HepG2 (cell line): ENCODE results near the gene NKD2. TPM values are rescaled to one million over a fixed set of nuclear protein-coding genes. Genes with fewer than 3 reads are reported as not detected.
A peak's percentile ranks its signal among the peaks of the same experiment; 100 is the strongest.

Source experiments
- ATAC-seq: fragments of 200-7000 bp; cut with Tn5 transposase; 3 replicates; pipeline ENCODE4 v1.9.1; 2020; ENCODE audit warnings: mild to moderate bottlenecking, moderate library complexity
- BruUV-seq: library from RNA; stranded (reverse); fragments of 400-500 nt; replicated peaks from 2 replicates; lab custom pipeline; 2021; lab: Mats Ljungman, UMichigan
- CTCF ChIA-PET: fragments of 300-600 bp; formaldehyde crosslinking; extraction: SDS; loops from one replicate; lab custom pipeline; 2021; ENCODE audit warnings: low total read pairs, inconsistent platforms, low intra/inter-chr PET ratio; lab: Yijun Ruan, JAX
- POLR2A ChIA-PET: fragments of 350-600 bp; sonication (Branson Sonifier 250); formaldehyde crosslinking; loops from one replicate; lab custom pipeline; 2020; ENCODE audit warnings: antibody characterized with exemption, inconsistent platforms; lab: Yijun Ruan, JAX
- DNase-seq: peaks from one replicate; pipeline ENCODE4 v3.0.0-alpha.2; 2015; ENCODE audit warnings: low spot score
- FAIRE-seq: peaks from 3 replicates; lab custom pipeline; 2011; peaks lifted over from hg19 to GRCh38; lab: Jason Lieb, UNC
- H2AFZ ChIP-seq: one replicate; pipeline ENCODE4 v1.6.1; 2011; ENCODE audit warnings: low read length, inconsistent platforms
- H3K27ac ChIP-seq: fragments of 300-600 bp; 3 replicates; pipeline ENCODE4 v1.8.0; 2011; ENCODE audit warnings: mixed run types, mild to moderate bottlenecking, mixed read lengths, low read length, inconsistent platforms; ENCODE audit not compliant: insufficient read depth; ENCODE audit errors: extremely low read length
- H3K27me3 ChIP-seq, 2 experiments: fragments of 200-600 bp in 1 of 2; 2 replicates in 1 of 2; 3 replicates in 1 of 2; pipeline versions ENCODE4 v1.6.0 to v1.8.0; 2011; ENCODE audit warnings: low read length in 2 of 2, mild to moderate bottlenecking in 2 of 2, moderate library complexity in 2 of 2, inconsistent platforms in 1 of 2; ENCODE audit not compliant: insufficient read depth in 2 of 2, control insufficient read depth in 1 of 2
- H3K36me3 ChIP-seq, 2 experiments: fragments of 200-600 bp in 1 of 2; replicated peaks in 1 of 2; 2 replicates in 1 of 2; 3 replicates in 1 of 2; pipeline versions ENCODE4 v1.5.1 to v1.8.0; 2011; ENCODE audit warnings: low read length in 2 of 2, inconsistent platforms in 1 of 2; ENCODE audit not compliant: insufficient read depth in 2 of 2, control insufficient read depth in 1 of 2
- H3K4me1 ChIP-seq: 2 replicates; pipeline ENCODE4 v1.5.1; 2012; ENCODE audit warnings: low read length, inconsistent platforms; ENCODE audit not compliant: insufficient read depth
- H3K4me2 ChIP-seq: 2 replicates; pipeline ENCODE4 v1.6.0; 2011; ENCODE audit warnings: low read depth, low read length, inconsistent platforms
- H3K4me3 ChIP-seq, 3 experiments: fragments of 200-600 bp in 1 of 3; sonication (generic), shearing (Covaris generic) in 1 of 3; replicated peaks in 1 of 3; 2 replicates each; pipeline ENCODE4 v1.5.1; 2011 to 2016; ENCODE audit warnings: low read length in 3 of 3, inconsistent platforms in 2 of 3, low read depth in 2 of 3, mild to moderate bottlenecking in 2 of 3, control low read depth in 1 of 3, mixed read lengths in 1 of 3; ENCODE audit not compliant: insufficient read depth in 1 of 3
- H3K79me2 ChIP-seq: one replicate; pipeline ENCODE4 v1.6.1; 2011; ENCODE audit warnings: low read length, inconsistent platforms; ENCODE audit not compliant: insufficient read depth
- H3K9ac ChIP-seq: 2 replicates; pipeline ENCODE4 v1.6.0; 2011; ENCODE audit warnings: mild to moderate bottlenecking, low read depth, low read length, inconsistent platforms; ENCODE audit not compliant: insufficient read depth
- H3K9me3 ChIP-seq: 2 replicates; pipeline ENCODE4 v1.5.1; 2012; ENCODE audit warnings: mild to moderate bottlenecking, low read length
- H4K20me1 ChIP-seq: 2 replicates; pipeline ENCODE4 v1.6.0; 2011; ENCODE audit warnings: inconsistent platforms, mild to moderate bottlenecking, low read length, moderate library complexity; ENCODE audit not compliant: insufficient read depth
- AGO2 ChIP-seq: fragments of 200-400 bp; formaldehyde crosslinking; optimal IDR thresholded peaks from 2 replicates; pipeline ENCODE3; 2017; ENCODE audit warnings: mild to moderate bottlenecking, low read depth, low read length, moderate library complexity
- DNMT3B ChIP-seq: conservative IDR thresholded peaks from 2 replicates; pipeline ENCODE4 v1.6.1; 2016; ENCODE audit warnings: missing biosample characterization, control low read depth
- HNRNPL ChIP-seq: fragments of 200-400 bp; formaldehyde crosslinking; IDR thresholded peaks from 2 replicates; pipeline ENCODE4 v1.6.1; 2017; ENCODE audit warnings: mild to moderate bottlenecking, low read depth, low read length
- KDM4B ChIP-seq: sonication (generic); formaldehyde crosslinking; IDR thresholded peaks from 2 replicates; pipeline ENCODE4 v1.4.0; 2020; ENCODE audit warnings: missing genetic modification reagents
- MBNL3 ChIP-seq: fragments of 250-450 bp; sonication (Bioruptor Pico); conservative IDR thresholded peaks from 2 replicates; pipeline ENCODE4 v1.8.0; 2022; ENCODE audit warnings: mild to moderate bottlenecking, inconsistent platforms
- POLR2AphosphoS5 ChIP-seq: IDR thresholded peaks from 2 replicates; pipeline ENCODE4 v1.6.1; 2012; ENCODE audit warnings: low read depth, low read length
- RBFOX2 ChIP-seq: fragments of 200-400 bp; formaldehyde crosslinking; IDR thresholded peaks from 2 replicates; pipeline ENCODE4 v1.6.1; 2017; ENCODE audit warnings: low read depth, mild to moderate bottlenecking, low read length
- RFXANK ChIP-seq: IDR thresholded peaks from 2 replicates; pipeline ENCODE4 v1.6.1; 2016
- SMAD9 ChIP-seq: sonication (generic); formaldehyde crosslinking; IDR thresholded peaks from 2 replicates; pipeline ENCODE4 v1.5.1; 2020; ENCODE audit warnings: mild to moderate bottlenecking, missing genetic modification reagents
- SPEN ChIP-seq: sonication (generic); formaldehyde crosslinking; IDR thresholded peaks from 2 replicates; pipeline ENCODE4 v1.5.1; 2020; ENCODE audit warnings: low read depth, mild to moderate bottlenecking, missing genetic modification reagents
- SYNCRIP ChIP-seq: fragments of 200-400 bp; formaldehyde crosslinking; IDR thresholded peaks from 2 replicates; pipeline ENCODE4 v1.6.1; 2018; ENCODE audit warnings: mild to moderate bottlenecking, low read depth, low read length; ENCODE audit not compliant: insufficient read depth
- TEAD3 ChIP-seq: optimal IDR thresholded peaks from 2 replicates; pipeline ENCODE3; 2016; ENCODE audit warnings: borderline replicate concordance
- ZMYM2 ChIP-seq: sonication (generic); formaldehyde crosslinking; IDR thresholded peaks from 2 replicates; pipeline ENCODE4 v1.8.0; 2022; ENCODE audit warnings: mild to moderate bottlenecking, missing genetic modification reagents
- ZNF720 ChIP-seq: sonication (generic); formaldehyde crosslinking; IDR thresholded peaks from 2 replicates; pipeline ENCODE4 v1.4.0; 2020; ENCODE audit warnings: missing genetic modification reagents
- ZNF724P ChIP-seq: sonication (generic); formaldehyde crosslinking; IDR thresholded peaks from 2 replicates; pipeline ENCODE4 v1.8.0; 2022; ENCODE audit warnings: missing genetic modification reagents, borderline replicate concordance
- WGBS: methylation state at CpG from one replicate; pipeline ENCODE4 v1.1.6; 2017; ENCODE audit warnings: low lambda C conversion rate; 5-methylcytosine and 5-hydroxymethylcytosine counted together
- in situ Hi-C: cut with HindIII; loops from 2 replicates; pipeline ENCODE4 v1.10.0; 2017; ENCODE audit warnings: low pct_unique_long_range_greater_than_20kb; ENCODE audit not compliant: extremely low pct_ligation_motif_present
- intact Hi-C: fragments of 100-400 bp; cut with micrococcal nuclease; formaldehyde crosslinking; loops from one replicate; pipeline ENCODE4 v1.10.0; 2022; ENCODE audit not compliant: unreplicated experiment
- polyA plus RNA-seq, 8 experiments: library from polyadenylated mRNA; depleted of rRNA in 3 of 8; stranded (reverse) in 7 of 8; unstranded in 1 of 8; fragments of >200 nt; fragmentation: Illumina TruSeq in 4 of 8; extraction: Trizol in 4 of 8; gene quantifications; 2 replicates each; pipeline versions ENCODE4 v1.2.1 to v1.2.3, GENCODE V29; 2011 to 2016; ENCODE audit warnings: low read depth in 4 of 8, missing spikeins in 1 of 8, mixed read lengths in 1 of 8; ENCODE audit not compliant: insufficient read depth in 1 of 8
- total RNA-seq, 5 experiments: library from RNA; depleted of rRNA; stranded (reverse); fragments of >200 nt; fragmentation: Illumina TruSeq; extraction: Trizol; gene quantifications; 2 replicates each; pipeline ENCODE4 v1.2.3, GENCODE V29; 2016; ENCODE audit warnings: low read depth in 1 of 5
- TF ChIP-seq, protein P1 (sequence below): sonication (generic); formaldehyde crosslinking; IDR thresholded peaks from 2 replicates; pipeline ENCODE4 v1.4.0; 2020; ENCODE audit warnings: missing genetic modification reagents

The NKD2 gene
- total and polyA plus RNA-seq, 2 of the 13 experiments (the other 11 are each of a cell fraction or from before 2014, with no cell fraction given) = 0.53 to 0.82 TPM

DNA sequence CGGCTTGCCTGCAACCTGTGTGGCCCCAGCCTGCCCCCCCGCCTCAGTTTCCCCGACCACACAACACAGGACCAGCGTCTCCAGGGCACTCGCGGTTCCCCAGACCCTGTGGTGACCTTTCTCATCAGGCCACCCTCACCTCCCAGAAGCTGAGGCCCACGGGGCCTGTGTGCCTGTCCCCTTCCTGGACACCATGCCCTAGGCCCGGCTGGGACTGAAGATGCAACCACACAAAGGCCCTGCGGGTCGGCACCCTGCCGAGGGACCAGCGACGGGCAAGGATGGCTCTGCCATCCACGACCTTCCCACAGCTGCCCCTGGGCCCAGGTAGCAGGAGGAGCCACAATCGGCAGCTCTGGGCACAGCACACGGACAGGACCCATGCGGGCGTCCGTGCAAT, 68.4 kb downstream of the NKD2 start:
- ATAC-seq (no peak), FAIRE-seq (no peak), DNase-seq (no peak)
- no peak for TF ChIP-seq RFXANK
- TF ChIP-seq HNRNPL = 0 out of 2 replicates have a peak, but pooled peaks have one; percentile 20
- TF ChIP-seq SMAD9 (CRISPR knock-in tag) = no peak
- 95% methylated on average over 8 of the region's 19 CpGs for WGBS
- Histone ChIP-seq H3K9ac (no peak overlapping the region), H3K79me2 (no peaks in the 10 kb centered on the region), H3K4me3 (no peak overlapping the region), H3K36me3 (peaks cover 19 to 58% of the 10 kb centered on the region in 2 experiments; a peak in 4 of 5 replicates), H4K20me1 (no peaks in the 10 kb centered on the region), H3K4me1 (no peaks in the 10 kb centered on the region), H2AFZ (no peak overlapping the region), H3K27ac (no peak overlapping the region), H3K4me2 (no peak overlapping the region), H3K27me3 (no peaks in the 10 kb centered on the region), H3K9me3 (no peaks in the 10 kb centered on the region)
- CTCF ChIA-PET = no interaction called here
- in situ Hi-C loops = no loop called here
- POLR2A ChIA-PET = no interaction called here
- BruUV-seq = no TSS peak
- intact Hi-C loops = no loop called here

DNA sequence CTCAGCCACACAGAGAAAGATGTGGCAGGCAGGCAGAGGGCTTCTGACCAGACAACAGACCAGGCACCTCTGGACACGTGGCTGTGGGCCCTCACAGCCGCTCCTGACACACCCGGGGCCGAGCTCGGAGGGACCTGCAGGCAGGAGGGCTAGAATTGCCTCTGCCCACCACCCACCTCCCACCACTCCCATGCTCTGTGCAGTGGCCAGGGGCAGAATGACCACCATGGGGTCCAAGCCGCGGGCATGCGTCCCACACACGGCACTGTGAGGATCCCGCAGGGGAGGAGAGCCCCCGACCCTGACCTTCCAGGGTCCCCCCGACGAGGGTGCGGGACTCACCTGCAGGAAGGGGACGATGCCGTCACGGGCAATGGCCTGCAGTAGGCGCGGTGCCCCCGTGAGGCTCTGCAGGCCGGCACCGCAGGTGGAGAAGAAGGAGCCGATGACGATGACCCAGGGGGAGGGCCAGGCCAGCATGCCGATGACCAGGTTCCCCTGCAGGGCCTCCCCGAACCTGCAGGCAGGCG, 69.0 kb downstream of the NKD2 start:
- intact Hi-C loops = no loop called here
- BruUV-seq = no TSS peak
- Histone ChIP-seq H3K36me3 (peaks cover 19 to 58% of the 10 kb centered on the region in 2 experiments; a peak in 4 of 5 replicates), H3K79me2 (no peaks in the 10 kb centered on the region), H3K27ac (no peak overlapping the region), H3K4me1 (no peaks in the 10 kb centered on the region), H2AFZ (no peak overlapping the region), H3K27me3 (no peaks in the 10 kb centered on the region), H4K20me1 (no peaks in the 10 kb centered on the region), H3K9ac (no peak overlapping the region)
- DNase-seq (no peak), FAIRE-seq (no peak), ATAC-seq (no peak)
- CTCF ChIA-PET = no interaction called here
- TF ChIP-seq TEAD3 (no peak), ZNF724P (CRISPR knock-in tag) (no peak), SYNCRIP (no peak), POLR2AphosphoS5 (no peak), DNMT3B (CRISPR knock-in tag) (no peak), MBNL3 (CRISPR knock-in tag) (no peak), SPEN (no peak), AGO2 (peak; percentile 83), RBFOX2 (peak; percentile 45), ZNF720 (CRISPR knock-in tag) (no peak), KDM4B (CRISPR knock-in tag) (no peak), ZMYM2 (CRISPR knock-in tag) (no peak)
- TF ChIP-seq, protein P1, sequence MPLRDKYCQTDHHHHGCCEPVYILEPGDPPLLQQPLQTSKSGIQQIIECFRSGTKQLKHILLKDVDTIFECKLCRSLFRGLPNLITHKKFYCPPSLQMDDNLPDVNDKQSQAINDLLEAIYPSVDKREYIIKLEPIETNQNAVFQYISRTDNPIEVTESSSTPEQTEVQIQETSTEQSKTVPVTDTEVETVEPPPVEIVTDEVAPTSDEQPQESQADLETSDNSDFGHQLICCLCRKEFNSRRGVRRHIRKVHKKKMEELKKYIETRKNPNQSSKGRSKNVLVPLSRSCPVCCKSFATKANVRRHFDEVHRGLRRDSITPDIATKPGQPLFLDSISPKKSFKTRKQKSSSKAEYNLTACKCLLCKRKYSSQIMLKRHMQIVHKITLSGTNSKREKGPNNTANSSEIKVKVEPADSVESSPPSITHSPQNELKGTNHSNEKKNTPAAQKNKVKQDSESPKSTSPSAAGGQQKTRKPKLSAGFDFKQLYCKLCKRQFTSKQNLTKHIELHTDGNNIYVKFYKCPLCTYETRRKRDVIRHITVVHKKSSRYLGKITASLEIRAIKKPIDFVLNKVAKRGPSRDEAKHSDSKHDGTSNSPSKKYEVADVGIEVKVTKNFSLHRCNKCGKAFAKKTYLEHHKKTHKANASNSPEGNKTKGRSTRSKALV = no peak
- TF ChIP-seq, all 625 proteins: peak for 2
- POLR2A ChIA-PET = no interaction called here
- H3K4me2 ChIP-seq = no peak overlapping the region
- WGBS = 97% methylated on average over 11 of the region's 27 CpGs
- H3K4me3 ChIP-seq = no peak overlapping the region
- no peaks in the 10 kb centered on the region for H3K9me3 ChIP-seq
- in situ Hi-C loops = no loop called here
